Lower lobe of right lung (tissue), 2 donors: ENCODE results near the gene FOXF2. TPM values are rescaled to one million over a fixed set of nuclear protein-coding genes. Genes with fewer than 3 reads are reported as not detected.

Experiments used
- ATAC-seq, 2 donors: fragments of 200-7000 bp; cut with Tn5 transposase; one replicate each; pipeline ENCODE4 v1.9.1; 2020 to 2022; ENCODE audit warnings: mild to moderate bottlenecking in 2 of 2, moderate library complexity in 2 of 2
- DNase-seq: peaks from one replicate; pipeline ENCODE4 v3.0.0-alpha.2; 2020
- H3K27ac ChIP-seq: fragments of 200-600 bp; one replicate; pipeline ENCODE4 v1.8.0; 2022
- H3K27me3 ChIP-seq: fragments of 200-600 bp; one replicate; pipeline ENCODE4 v1.8.0; 2022; ENCODE audit warnings: low read depth
- H3K36me3 ChIP-seq: fragments of 200-600 bp; one replicate; pipeline ENCODE4 v1.8.0; 2022; ENCODE audit warnings: mild to moderate bottlenecking
- H3K4me1 ChIP-seq: fragments of 200-600 bp; one replicate; pipeline ENCODE4 v1.8.0; 2022
- H3K4me3 ChIP-seq: fragments of 200-600 bp; one replicate; pipeline ENCODE4 v1.8.0; 2022; ENCODE audit warnings: mild to moderate bottlenecking
- H3K9me3 ChIP-seq: fragments of 200-600 bp; one replicate; pipeline ENCODE4 v1.8.0; 2022
- CTCF ChIP-seq: fragments of 200-600 bp; IDR thresholded peaks from one replicate; pipeline ENCODE4 v1.8.0; 2022; ENCODE audit warnings: antibody characterized with exemption, mild to moderate bottlenecking
- intact Hi-C: fragments of 100-400 bp; cut with DNase I; formaldehyde crosslinking; loops from one replicate; pipeline ENCODE4 v1.11.0; 2022
- total RNA-seq: library from RNA; stranded (reverse); fragmentation: NEBNext Ultra II Directional; extraction: Animal tissue kit (Norgen Biotek cat#: 25700); gene quantifications from one replicate; pipeline ENCODE4 v1.2.1, GENCODE V29; 2021
- donor health status: DM: no; HTN: yes; CAD: no; lungs with severe emphysema.

The FOXF2 gene
- total RNA-seq, 1 donor from 2014 or later = 13.2 TPM

- H3K27me3 ChIP-seq = no peaks in the 10 kb centered on the region
- no peak for ATAC-seq
- H3K4me3 ChIP-seq = no peak overlapping the region
- intact Hi-C loops = no loop called here
- no peak for DNase-seq
- TF ChIP-seq CTCF = no peak
- no peaks in the 10 kb centered on the region for H3K36me3 ChIP-seq
- H3K4me1 ChIP-seq = peaks cover 2% of the 10 kb centered on the region
- no peak overlapping the region for H3K27ac ChIP-seq
- H3K9me3 ChIP-seq = no peaks in the 10 kb centered on the region
These were observed 23.5 kb downstream of the FOXF2 start for GRCh38 chr6:1412901-1413300.

- Histone ChIP-seq H3K27ac (no peak overlapping the region), H3K4me3 (no peak overlapping the region), H3K4me1 (no peaks in the 10 kb centered on the region), H3K9me3 (no peaks in the 10 kb centered on the region), H3K36me3 (no peaks in the 10 kb centered on the region), H3K27me3 (no peaks in the 10 kb centered on the region)
- DNase-seq = no peak
- no peak for TF ChIP-seq CTCF
- intact Hi-C loops = no loop called here
- ATAC-seq = no peak
These were observed 26.2 kb downstream of the FOXF2 start for GRCh38 chr6:1415416-1416063.

GRCh38 chr6:1416191-1416760, 26.9 kb downstream of the FOXF2 start:
- H3K27ac ChIP-seq = no peak overlapping the region
- intact Hi-C loops = no loop called here
- no peak for DNase-seq

GRCh38 chr6:1416820-1417219, 27.4 kb downstream of the FOXF2 start:
- Histone ChIP-seq H3K9me3 (no peaks in the 10 kb centered on the region), H3K4me1 (no peaks in the 10 kb centered on the region), H3K27ac (no peak overlapping the region), H3K4me3 (no peak overlapping the region), H3K36me3 (no peaks in the 10 kb centered on the region), H3K27me3 (peaks cover 4% of the 10 kb centered on the region)
- intact Hi-C loops = no loop called here
- no peak for DNase-seq
- TF ChIP-seq CTCF = no peak
- no peak for ATAC-seq

More at GRCh38 chr6:1416191-1416760, 26.9 kb downstream of the FOXF2 start:
- Histone ChIP-seq H3K9me3 (no peaks in the 10 kb centered on the region), H3K4me3 (no peak overlapping the region), H3K4me1 (no peaks in the 10 kb centered on the region), H3K27me3 (peaks cover 2% of the 10 kb centered on the region), H3K36me3 (no peaks in the 10 kb centered on the region)
- no peak for TF ChIP-seq CTCF
- ATAC-seq = no peak

- no peak overlapping the region for H3K4me3 ChIP-seq
- H3K4me1 ChIP-seq = no peaks in the 10 kb centered on the region
- no peaks in the 10 kb centered on the region for H3K36me3 ChIP-seq
- intact Hi-C loops = no loop called here
- H3K27me3 ChIP-seq = peaks cover 4% of the 10 kb centered on the region
- no peaks in the 10 kb centered on the region for H3K9me3 ChIP-seq
- H3K27ac ChIP-seq = no peak overlapping the region
- ATAC-seq (no peak), DNase-seq (no peak)
- TF ChIP-seq CTCF = no peak
These were observed 28.3 kb downstream of the FOXF2 start for GRCh38 chr6:1417718-1418117.
